Esophagus (tissue), 2 donors: ENCODE measurements around the gene OR51B2. TPM values are rescaled to one million over a fixed set of nuclear protein-coding genes. Genes with fewer than 3 reads are reported as not detected.
"Not testable (repeated sequence)": the region's sequence is repeated elsewhere in the genome, so short reads cannot be mapped to it uniquely, and the experiment has no call there.

ENCODE experiments used
- H3K27ac ChIP-seq, 2 donors: one replicate each; pipeline ENCODE4 v1.5.1; 2013; ENCODE audit warnings: low read depth in 2 of 2, mild to moderate bottlenecking in 2 of 2, inconsistent platforms in 1 of 2, low read length in 1 of 2, moderate library complexity in 1 of 2
- H3K27me3 ChIP-seq, 2 donors: one replicate each; pipeline ENCODE4 v1.6.1; 2013; ENCODE audit warnings: low read length in 2 of 2, control low read depth in 1 of 2, mild to moderate bottlenecking in 1 of 2; ENCODE audit not compliant: insufficient read depth in 2 of 2, control insufficient read depth in 1 of 2
- H3K36me3 ChIP-seq, 2 donors: one replicate each; pipeline ENCODE4 v1.6.1; 2013; ENCODE audit warnings: low read length in 1 of 2; ENCODE audit not compliant: control insufficient read depth in 2 of 2, insufficient read depth in 2 of 2
- H3K4me1 ChIP-seq, 2 donors: one replicate each; pipeline ENCODE4 v1.6.1; 2013; ENCODE audit warnings: low read length in 1 of 2; ENCODE audit not compliant: control insufficient read depth in 2 of 2, insufficient read depth in 2 of 2
- H3K4me3 ChIP-seq, 2 donors: one replicate each; pipeline ENCODE4 v1.5.1; 2013; ENCODE audit warnings: low read length in 2 of 2, mild to moderate bottlenecking in 2 of 2, low read depth in 1 of 2, moderate library complexity in 1 of 2
- H3K9me3 ChIP-seq, 2 donors: one replicate each; pipeline ENCODE4 v1.6.1; 2013; ENCODE audit warnings: mild to moderate bottlenecking in 2 of 2, low read depth in 1 of 2, low read length in 1 of 2, moderate library complexity in 1 of 2; ENCODE audit not compliant: control insufficient read depth in 2 of 2, insufficient read depth in 1 of 2
- WGBS, 2 donors: extraction: QIAGEN DNeasy Blood & Tissue Kit; methylation state at CpG; one replicate each; pipeline ENCODE4 v1.1.7; 2013; 5-methylcytosine and 5-hydroxymethylcytosine counted together
- polyA plus RNA-seq, 2 donors: library from polyadenylated mRNA; stranded (reverse); fragments of 200-250 nt; gene quantifications; one replicate each; pipeline ENCODE4 v1.2.3, GENCODE V29; 2013
- donor health status: healthy with polysubstance abuse.
- donor health status: Bipolar disorder and iron deficiency.

Gene OR51B2
- polyA plus RNA-seq, 2 donors: not detected

DNA sequence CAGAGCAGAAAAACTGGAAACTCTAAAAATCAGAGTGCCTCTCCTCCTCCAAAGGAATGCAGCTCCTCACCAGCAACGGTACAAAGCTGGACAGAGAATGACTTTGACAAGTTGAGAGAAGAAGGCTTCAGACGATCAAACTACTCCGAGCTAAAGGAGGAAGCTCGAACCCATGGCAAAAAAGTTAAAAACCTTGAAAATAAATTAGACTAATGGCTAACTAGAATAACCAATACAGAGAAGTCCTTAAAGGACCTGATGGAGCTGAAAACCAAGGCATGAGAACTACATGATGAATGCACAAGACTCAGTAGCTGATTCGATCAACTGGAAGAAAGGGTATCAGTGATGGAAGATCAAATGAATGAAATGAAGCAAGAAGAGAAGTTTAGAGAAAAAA lies 31.9 kb upstream of the OR51B2 start:
- H3K4me3 ChIP-seq: not testable (repeated sequence)

DNA sequence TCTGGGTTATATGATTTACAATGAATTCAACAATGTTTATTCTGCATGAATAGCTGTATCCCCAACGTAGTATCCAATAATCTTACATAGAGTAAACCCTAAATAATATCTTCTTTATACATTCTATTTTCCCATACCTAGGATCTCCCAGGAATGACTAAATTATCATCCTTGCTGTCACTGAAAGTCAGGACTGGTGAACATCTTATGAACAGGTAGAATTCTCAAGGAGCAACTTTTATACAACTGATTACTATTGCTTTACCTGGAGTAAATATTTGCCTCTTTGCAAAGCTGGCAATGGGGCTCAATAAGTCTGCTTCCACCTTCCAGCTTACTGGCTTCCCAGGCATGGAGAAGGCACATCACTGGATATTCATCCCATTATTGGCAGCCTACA lies 27.1 kb upstream of the OR51B2 start, which contains the start of gene OR51B6:
TSS of gene OR51B6 (plus strand) at position 301 of the 400 bp plus-strand sequence. CDS start at position 301, 0 bp downstream.
- Histone ChIP-seq H3K27ac (no peak within 1 kb of the TSS), H3K4me3 (no peak within 1 kb of the TSS), H3K4me1 (no peaks in the 10 kb centered on the region), H3K9me3 (no peaks in the 10 kb centered on the region), H3K27me3 (no peaks in the 10 kb centered on the region), H3K36me3 (no peaks in the 10 kb centered on the region)
- WGBS, 2 donors: 49 to 53% methylated on average over 1 of the region's 1 CpG

More for the DNA sequence above, 31.9 kb upstream of the OR51B2 start:
- H3K36me3 ChIP-seq, H3K27me3 ChIP-seq, H3K4me1 ChIP-seq, H3K27ac ChIP-seq, H3K9me3 ChIP-seq: not testable (repeated sequence)
- WGBS, 2 donors: 83 to 84% methylated on average over 5 of the region's 5 CpGs

DNA sequence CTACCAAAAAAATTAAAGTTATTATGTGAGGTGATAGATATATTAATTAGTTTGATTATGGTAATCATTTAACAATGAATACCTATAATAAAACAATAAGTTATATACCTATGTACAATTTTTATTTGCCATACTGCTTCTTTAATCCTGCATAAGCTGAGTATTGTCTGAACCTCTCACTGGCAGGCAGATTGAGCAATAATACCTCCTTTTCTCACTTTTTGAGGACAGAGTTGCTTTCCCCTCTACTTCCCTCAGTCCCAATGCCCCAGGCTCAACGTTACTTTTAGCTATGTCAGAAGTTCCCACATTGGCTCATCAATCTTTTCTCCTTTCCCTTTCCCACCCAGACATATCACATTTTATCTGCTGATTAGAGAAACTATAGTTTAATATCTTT lies 25.5 kb upstream of the OR51B2 start:
- 33 to 37% methylated on average over 1 of the region's 1 CpG for WGBS, 2 donors
- Histone ChIP-seq H3K27me3 (no peaks in the 10 kb centered on the region), H3K4me1 (no peaks in the 10 kb centered on the region), H3K9me3 (no peaks in the 10 kb centered on the region), H3K36me3 (no peaks in the 10 kb centered on the region), H3K4me3 (no peak overlapping the region), H3K27ac (no peak overlapping the region)

DNA sequence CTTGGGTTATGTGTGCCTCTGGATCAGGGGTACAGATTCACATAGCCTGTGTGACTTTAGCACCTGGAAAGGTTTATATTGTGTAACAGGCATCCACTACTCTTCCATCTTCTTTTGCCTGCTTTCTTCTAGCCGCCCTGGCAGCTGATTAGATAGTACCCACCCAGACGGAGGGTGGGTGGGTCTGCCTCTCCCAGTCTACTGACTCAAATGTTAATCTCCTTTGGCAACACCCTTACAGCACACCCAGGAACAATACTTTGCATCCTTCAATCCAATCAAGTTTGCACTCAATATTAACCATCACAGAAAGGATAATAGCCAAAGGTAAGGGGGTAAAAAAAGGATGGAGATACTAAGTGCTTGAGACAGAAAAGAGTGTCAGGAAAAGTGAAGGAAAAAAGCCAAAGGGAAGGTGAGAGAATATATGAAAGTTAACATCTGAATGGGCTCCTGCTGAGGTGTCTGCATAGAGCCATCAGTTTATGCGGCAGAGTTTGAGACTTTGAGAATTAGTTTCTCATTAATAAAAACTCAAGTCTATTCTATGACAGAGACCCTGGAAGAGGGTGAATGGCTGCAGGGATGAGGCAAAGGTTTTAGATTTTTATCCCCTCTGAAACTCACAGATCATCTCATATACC lies 24.6 kb upstream of the OR51B2 start:
- H3K4me1 ChIP-seq: no peaks in the 10 kb centered on the region
- no peaks in the 10 kb centered on the region for H3K27me3 ChIP-seq
- H3K4me3 ChIP-seq: no peak overlapping the region
- H3K9me3 ChIP-seq: no peaks in the 10 kb centered on the region
- no peak overlapping the region for H3K27ac ChIP-seq
- no peaks in the 10 kb centered on the region for H3K36me3 ChIP-seq
- 32 to 41% methylated on average over 3 of the region's 3 CpGs for WGBS, 2 donors

DNA sequence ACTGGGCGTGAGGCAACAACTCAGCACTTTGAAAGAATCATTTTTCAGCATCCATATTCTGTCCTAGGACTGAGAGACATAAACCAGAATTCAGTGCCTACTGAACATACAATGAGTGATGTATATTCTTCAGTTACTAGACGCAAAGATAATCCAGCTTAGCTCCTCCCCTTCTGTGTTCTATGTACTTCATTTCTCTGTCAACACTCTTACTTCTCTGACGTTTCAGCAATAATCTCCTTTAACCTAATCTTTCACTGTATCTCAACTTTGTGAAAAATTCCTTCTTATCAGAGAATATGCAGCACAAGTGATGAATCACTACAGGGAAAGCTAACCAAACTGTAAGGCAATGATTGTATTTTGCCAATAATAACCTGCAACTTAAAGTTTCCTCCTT lies 21.7 kb upstream of the OR51B2 start:
- Histone ChIP-seq H3K36me3 (no peaks in the 10 kb centered on the region), H3K4me3 (no peak overlapping the region), H3K9me3 (no peaks in the 10 kb centered on the region), H3K27ac (no peak overlapping the region), H3K27me3 (no peaks in the 10 kb centered on the region), H3K4me1 (no peaks in the 10 kb centered on the region)
- 57 to 62% methylated on average over 3 of the region's 3 CpGs for WGBS, 2 donors

DNA sequence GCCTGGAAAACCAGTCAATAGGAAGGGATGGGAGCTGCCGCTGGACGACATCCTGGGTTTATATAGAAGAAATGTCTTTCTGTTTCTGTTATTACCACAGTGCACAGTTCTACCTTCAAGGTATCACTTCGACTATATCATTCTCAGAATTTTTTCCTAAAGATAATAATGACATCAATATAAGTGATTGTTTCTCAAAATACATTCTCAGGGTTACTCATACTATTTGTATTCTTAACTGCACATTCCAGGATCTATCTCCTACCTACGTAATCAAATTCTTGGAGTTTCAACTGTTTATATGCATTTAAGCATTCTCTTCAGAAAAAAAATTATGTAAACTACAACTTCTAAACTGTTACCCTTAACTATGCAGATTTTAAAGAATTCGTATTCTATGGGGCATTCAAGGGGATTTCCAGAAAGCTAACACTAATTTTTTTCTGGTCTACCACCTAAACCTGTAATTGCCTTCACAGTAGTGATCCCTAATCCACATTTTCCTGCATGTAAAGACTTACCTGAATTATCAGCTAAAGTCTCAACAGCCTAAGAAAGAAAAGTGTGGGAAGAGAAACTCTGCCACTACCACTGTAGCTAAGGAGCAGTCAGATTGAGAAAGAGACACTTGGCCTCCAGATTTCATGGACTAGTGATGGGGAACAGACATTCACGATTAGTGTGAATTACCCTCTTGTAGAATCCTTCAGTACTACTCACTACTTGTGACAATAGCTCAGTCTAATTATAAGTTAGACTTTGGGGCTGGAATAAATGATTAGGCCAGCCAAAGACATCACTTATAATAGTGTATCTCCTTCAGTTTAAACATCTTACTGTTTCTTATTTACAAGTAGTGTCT lies 19.6 kb upstream of the OR51B2 start, which contains the start of gene OR51B5:
TSS of gene OR51B5 (minus strand) at position 51 of the 862 bp plus-strand sequence. CDS start at position 51, 0 bp downstream.
- Histone ChIP-seq H3K27me3 (no peaks in the 10 kb centered on the region), H3K4me1 (no peaks in the 10 kb centered on the region), H3K9me3 (no peaks in the 10 kb centered on the region), H3K36me3 (no peaks in the 10 kb centered on the region), H3K27ac (no peak within 1 kb of the TSS), H3K4me3 (no peak within 1 kb of the TSS)
- 68 to 69% methylated on average over 6 of the region's 6 CpGs for WGBS, 2 donors

DNA sequence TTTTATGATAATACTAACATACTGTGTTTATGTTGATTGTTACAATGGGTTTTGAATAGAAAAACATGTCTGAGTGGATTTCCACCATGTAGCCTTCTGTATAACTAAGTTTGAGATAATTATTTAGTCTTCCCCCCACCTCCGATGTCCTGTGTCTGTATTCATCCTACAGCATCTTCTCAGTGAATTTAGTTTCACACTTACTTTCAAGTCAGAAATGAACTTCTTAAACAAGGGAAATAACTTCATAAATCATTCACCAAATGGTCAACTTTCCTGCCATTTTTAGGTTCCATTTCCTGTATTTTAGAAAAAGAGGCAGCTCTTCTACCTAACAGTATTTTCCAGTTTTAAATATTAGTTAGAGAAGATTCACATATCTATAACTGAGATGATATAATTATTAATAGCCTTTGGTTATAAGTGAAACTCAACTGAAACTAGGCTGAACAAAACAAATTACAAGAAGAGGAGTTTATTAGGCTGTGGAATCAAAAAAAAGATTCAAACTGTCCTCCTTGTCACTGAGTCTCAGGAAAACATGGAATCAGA lies 15.8 kb upstream of the OR51B2 start:
- H3K36me3 ChIP-seq: no peaks in the 10 kb centered on the region
- WGBS, 2 donors: 89 to 92% methylated on average over 1 of the region's 1 CpG
- H3K4me3 ChIP-seq: no peak overlapping the region
- H3K9me3 ChIP-seq: no peaks in the 10 kb centered on the region
- H3K27me3 ChIP-seq: no peaks in the 10 kb centered on the region
- no peak overlapping the region for H3K27ac ChIP-seq
- no peaks in the 10 kb centered on the region for H3K4me1 ChIP-seq

DNA sequence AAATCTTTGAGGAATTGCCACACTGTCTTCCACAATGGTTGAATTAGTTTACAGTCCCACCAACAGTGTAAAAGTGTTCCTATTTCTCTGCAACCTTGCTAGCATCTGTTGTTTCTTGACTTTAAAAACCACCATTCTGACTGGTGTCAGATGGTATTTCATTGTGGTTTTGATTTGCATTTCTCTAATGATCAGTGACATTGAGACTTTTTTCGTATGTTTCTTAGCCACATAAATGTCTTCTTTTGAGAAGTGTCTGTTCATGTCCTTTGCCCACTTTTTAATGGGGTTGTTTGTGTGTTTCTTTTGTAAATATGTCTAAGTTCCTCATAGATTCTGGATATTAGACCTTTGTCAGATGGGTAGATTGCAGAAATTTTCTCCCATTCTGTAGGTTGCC lies 13.2 kb upstream of the OR51B2 start:
- not testable (repeated sequence) for H3K36me3 ChIP-seq, H3K27ac ChIP-seq, H3K4me3 ChIP-seq, H3K9me3 ChIP-seq, H3K27me3 ChIP-seq, H3K4me1 ChIP-seq
- WGBS, 2 donors: 64 to 80% methylated on average over 1 of the region's 1 CpG

DNA sequence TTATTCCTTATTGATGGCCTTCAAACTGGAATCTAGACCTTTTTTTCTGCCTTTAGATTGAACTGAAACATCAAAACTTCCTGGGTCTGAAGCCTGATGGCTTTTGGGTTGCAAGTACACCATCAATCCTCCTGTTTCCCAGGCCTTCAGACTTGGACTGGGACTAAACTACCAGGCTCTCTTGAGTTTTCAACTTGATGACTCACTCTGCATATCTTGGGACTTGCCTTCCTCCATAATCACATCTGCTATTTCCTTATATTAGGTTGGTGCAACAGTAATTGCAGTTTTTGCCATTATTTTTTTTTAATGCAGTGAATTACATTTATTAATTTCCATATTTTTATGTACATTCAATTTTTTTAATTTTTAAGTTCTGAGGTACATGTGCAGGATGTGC lies 12.2 kb upstream of the OR51B2 start:
- no peak overlapping the region for H3K27ac ChIP-seq
- H3K36me3 ChIP-seq: no peaks in the 10 kb centered on the region
- H3K27me3 ChIP-seq: no peaks in the 10 kb centered on the region
- H3K9me3 ChIP-seq: no peaks in the 10 kb centered on the region
- H3K4me1 ChIP-seq: no peaks in the 10 kb centered on the region
- H3K4me3 ChIP-seq: no peak overlapping the region
